ENCODE data around the gene MANBA.
"Not testable (repeated sequence)": the region's sequence is repeated elsewhere in the genome, so short reads cannot be mapped to it uniquely, and the experiment has no call there.

The MANBA gene

DNA sequence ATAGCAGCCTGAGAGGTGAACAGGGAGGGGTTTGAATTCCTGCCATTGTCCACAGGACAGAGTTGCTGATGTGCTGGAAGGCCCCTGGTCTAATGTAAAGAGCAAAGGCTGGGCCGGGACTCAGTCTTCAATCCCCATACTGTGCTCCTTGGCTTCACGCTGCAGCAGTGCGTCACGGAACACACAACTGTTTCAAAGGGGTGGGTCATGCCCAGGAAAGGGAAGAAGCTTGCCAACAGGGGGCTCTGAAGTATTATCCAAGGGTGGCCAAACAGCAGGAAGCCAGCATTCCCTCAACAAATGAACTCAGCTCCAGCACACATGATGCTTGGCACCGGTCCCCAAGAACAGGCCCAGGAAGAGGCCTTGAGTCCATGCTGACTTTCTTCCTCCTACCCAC, 137.1 kb downstream of the MANBA start:
- H3K36me3 ChIP-seq (ENCODE audit: insufficient read depth, low read length), result no peaks in the 10 kb centered on the region
- no peak overlapping the region for H3K9ac ChIP-seq (ENCODE audit: low read depth, low read length)
- no peaks in the 10 kb centered on the region for H3K4me1 ChIP-seq (ENCODE audit: insufficient read depth, low read length)
- H3K9me3 ChIP-seq (ENCODE audit: control insufficient read depth, insufficient read depth, low read length), result no peaks in the 10 kb centered on the region

DNA sequence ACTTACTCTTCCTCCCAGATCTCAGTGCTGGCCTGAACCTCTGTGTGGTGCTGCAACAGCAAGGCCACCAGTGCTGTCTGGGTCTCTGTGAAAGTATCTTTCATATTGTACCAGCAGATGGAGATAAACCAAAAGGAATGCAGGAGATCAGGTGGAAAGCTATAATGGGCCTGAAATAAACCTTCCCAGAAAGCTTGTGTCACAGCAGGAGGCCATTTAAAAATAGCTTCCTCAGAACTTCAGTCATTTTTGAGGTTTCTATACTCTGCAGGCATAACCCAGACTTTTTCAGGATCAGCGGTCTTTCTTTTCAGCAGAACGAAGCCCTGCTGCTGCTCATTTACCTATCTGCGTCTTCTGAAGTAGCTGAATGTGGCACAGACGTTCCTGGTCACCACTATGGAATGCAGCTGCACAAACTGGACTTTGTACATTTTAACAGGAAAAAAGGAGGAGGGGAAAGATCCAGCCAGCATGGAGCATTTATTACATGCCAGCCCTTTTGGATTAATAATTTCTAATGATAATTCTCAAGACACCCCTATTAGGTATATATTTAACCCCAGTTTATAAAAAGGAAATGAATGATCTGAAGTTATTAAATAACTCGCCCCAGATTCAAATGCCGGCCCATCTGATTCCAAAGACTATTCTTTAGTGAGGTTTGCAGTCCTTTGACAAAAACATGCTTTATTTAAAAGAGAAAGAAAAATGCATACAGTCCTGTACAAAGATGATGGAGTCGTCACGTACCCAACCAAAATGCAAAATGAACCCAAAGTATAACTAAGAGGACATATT, 139.9 kb downstream of the MANBA start:
- H3K9ac ChIP-seq (ENCODE audit: low read depth, low read length), result no peak overlapping the region
- H3K36me3 ChIP-seq (ENCODE audit: insufficient read depth, low read length), result no peaks in the 10 kb centered on the region
- H3K9me3 ChIP-seq (ENCODE audit: control insufficient read depth, insufficient read depth, low read length), result no peaks in the 10 kb centered on the region
- H3K4me1 ChIP-seq (ENCODE audit: insufficient read depth, low read length), result peaks cover 11% of the 10 kb centered on the region; the same call in 1 of the 2 replicates

DNA sequence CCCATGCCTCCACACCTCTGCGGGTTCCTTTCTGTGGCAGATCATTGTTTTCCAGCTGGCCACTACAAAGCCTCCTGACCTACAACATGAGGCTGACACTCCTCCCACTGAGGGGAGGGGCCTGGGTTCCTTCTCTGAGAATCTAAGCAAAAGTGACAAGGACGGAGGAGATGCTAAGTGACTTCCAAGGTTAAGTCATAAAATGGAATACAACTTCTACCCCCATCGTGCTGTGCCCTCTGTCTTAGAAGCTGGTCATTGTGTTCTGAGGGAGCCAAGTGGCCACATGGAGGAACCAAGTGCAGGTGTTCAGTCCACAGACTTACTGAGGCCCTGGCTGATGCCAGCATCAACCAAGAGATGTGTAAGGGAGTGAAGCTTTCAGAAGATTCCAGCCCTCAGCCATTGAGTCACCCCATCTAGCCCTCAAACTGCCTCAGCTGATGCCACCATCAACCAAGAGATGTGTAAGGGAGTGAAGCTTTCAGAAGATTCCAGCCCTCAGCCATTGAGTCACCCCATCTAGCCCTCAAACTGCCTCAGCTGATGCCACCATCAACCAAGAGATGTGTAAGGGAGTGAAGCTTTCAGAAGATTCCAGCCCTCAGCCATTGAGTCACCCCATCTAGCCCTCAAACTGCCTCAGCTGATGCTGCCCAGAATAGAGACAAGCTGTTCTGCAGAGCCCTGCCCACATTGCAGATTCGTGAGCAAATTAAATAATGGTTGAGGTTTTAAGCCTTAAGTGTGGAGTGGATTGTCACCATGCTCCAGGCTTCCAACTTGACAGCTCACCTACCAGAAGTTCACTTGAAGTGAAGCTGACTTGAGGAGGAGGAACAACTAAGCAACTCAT, 140.8 kb downstream of the MANBA start:
- not testable (repeated sequence) for H3K36me3 ChIP-seq (ENCODE audit: insufficient read depth, low read length); H3K9me3 ChIP-seq (ENCODE audit: control insufficient read depth, insufficient read depth, low read length); H3K9ac ChIP-seq (ENCODE audit: low read depth, low read length)
- H3K4me1 ChIP-seq (ENCODE audit: insufficient read depth, low read length), result peaks cover 12% of the 10 kb centered on the region; the same call in 1 of the 2 replicates

DNA sequence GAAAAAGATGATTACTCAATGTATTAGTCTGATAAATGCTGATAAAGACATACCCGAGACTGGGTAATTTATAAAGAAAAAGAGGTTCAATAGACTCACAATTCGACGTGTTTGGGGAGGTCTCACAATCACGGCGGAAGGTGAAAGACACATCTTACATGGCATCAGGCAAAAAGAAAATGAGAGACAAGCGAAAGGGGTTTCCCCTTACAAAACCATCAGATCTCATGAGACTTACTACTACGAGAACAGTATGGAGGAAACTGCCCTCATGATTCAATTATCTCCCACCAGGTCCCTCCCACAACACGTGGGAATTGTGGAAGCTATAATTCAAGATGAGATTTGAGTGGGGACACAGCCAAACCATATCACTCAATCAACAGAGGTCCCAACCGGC, 141.7 kb downstream of the MANBA start:
- not testable (repeated sequence) for H3K9ac ChIP-seq (ENCODE audit: low read depth, low read length); H3K9me3 ChIP-seq (ENCODE audit: control insufficient read depth, insufficient read depth, low read length); H3K36me3 ChIP-seq (ENCODE audit: insufficient read depth, low read length)
- peaks cover 16% of the 10 kb centered on the region for H3K4me1 ChIP-seq (ENCODE audit: insufficient read depth, low read length)

DNA sequence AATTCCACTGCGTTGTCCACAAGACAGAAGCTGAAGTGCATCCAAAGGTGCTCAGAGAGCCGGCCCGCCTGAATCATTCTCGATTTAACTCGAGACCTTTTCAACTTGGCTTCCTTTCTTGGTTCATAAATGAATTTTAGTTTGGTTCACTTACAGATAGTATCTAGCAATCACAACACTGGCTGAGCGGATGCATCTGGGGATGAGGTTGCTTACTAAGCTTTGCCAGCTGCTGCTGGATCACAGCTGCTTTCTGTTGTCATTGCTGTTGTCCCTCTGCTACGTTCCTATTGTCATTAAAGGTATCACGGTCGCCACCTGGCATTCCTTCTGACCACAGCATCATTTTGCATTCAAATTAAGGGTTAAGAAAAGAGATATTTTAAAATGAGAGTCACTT, 144.1 kb downstream of the MANBA start:
- H3K9ac ChIP-seq (ENCODE audit: low read depth, low read length), result no peak overlapping the region
- peaks cover 16% of the 10 kb centered on the region for H3K4me1 ChIP-seq (ENCODE audit: insufficient read depth, low read length)
- H3K9me3 ChIP-seq (ENCODE audit: control insufficient read depth, insufficient read depth, low read length), result no peaks in the 10 kb centered on the region
- no peaks in the 10 kb centered on the region for H3K36me3 ChIP-seq (ENCODE audit: insufficient read depth, low read length)

DNA sequence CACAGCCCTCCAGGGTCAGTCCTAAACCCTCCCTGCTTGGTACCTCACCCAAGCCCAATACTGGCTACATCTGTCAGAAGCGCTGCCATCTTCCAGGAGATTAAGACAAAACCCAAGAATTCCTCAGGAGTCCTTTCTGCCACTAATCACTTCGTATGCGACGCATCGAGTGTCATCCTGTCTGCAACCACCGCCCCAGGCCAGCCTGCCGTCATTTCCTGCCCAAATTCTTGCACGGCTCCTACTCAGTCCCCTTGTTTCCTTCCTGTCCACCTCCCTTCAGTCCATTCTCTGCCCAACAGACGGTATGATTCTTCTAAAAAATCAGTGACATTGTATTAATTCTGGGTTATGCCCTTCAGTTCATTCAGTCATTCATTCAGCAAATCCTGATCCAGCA, 146.0 kb downstream of the MANBA start:
- Histone ChIP-seq H3K9ac (ENCODE audit: low read depth, low read length) (no peak overlapping the region), H3K4me1 (ENCODE audit: insufficient read depth, low read length) (peaks cover 16% of the 10 kb centered on the region)

DNA sequence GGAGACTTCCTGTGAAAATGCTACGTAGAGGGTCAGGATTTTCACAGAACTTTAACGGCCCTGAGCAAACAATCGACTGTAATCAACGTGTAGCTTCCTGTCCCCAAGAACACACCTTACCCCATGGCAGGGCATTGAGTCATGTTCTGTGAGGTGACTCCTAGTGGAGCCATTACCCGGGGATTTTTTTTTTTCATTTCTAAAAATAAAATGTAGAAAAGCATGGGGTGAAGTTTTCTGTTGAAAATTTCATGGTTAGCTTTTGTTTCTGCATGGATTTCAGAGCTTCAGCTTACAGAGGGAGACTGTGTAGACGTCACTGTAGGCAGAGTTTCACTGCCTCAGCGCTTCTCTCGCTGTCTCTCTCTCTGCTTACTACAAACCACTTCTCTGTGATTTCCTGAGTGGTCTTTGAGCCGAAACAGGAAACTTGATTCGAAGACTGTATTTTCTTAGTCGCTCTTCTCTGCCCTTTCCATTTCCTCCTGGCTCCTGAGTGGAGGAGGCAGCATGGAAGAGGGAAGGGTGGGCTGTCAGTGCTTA, 147.9 kb downstream of the MANBA start:
- no peak overlapping the region for H3K9ac ChIP-seq (ENCODE audit: low read depth, low read length)
- no peaks in the 10 kb centered on the region for H3K9me3 ChIP-seq (ENCODE audit: control insufficient read depth, insufficient read depth, low read length)
- peaks cover 16% of the 10 kb centered on the region for H3K4me1 ChIP-seq (ENCODE audit: insufficient read depth, low read length)
- no peaks in the 10 kb centered on the region; the same call in 1 of the 2 replicates for H3K36me3 ChIP-seq (ENCODE audit: insufficient read depth, low read length)

More for the DNA sequence above, 146.0 kb downstream of the MANBA start:
- Histone ChIP-seq H3K9me3 (ENCODE audit: control insufficient read depth, insufficient read depth, low read length) (no peaks in the 10 kb centered on the region), H3K36me3 (ENCODE audit: insufficient read depth, low read length) (no peaks in the 10 kb centered on the region; the same call in 1 of the 2 replicates)

DNA sequence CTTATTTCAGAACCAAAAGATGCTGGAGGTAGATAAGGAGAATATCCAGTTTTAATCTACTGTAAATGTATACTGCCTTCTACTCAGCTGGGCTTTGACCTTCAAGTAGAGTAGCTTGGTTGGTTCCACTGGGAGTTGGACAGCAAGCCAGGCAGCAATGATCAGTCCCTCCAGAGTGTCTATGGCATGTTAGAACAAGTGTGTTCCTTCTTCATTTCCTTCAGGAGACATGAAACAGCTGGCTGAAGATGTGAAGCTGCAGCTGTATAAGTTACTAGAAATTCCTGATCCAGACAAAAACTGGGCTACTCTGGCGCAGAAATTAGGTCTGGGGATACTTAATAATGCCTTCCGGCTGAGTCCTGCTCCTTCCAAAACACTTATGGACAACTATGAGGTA, 148.6 kb downstream of the MANBA start:
- peaks cover 16% of the 10 kb centered on the region for H3K4me1 ChIP-seq (ENCODE audit: insufficient read depth, low read length)
- H3K36me3 ChIP-seq (ENCODE audit: insufficient read depth, low read length), result no peaks in the 10 kb centered on the region; the same call in 1 of the 2 replicates
- no peaks in the 10 kb centered on the region for H3K9me3 ChIP-seq (ENCODE audit: control insufficient read depth, insufficient read depth, low read length)
- H3K9ac ChIP-seq (ENCODE audit: low read depth, low read length), result no peak overlapping the region

DNA sequence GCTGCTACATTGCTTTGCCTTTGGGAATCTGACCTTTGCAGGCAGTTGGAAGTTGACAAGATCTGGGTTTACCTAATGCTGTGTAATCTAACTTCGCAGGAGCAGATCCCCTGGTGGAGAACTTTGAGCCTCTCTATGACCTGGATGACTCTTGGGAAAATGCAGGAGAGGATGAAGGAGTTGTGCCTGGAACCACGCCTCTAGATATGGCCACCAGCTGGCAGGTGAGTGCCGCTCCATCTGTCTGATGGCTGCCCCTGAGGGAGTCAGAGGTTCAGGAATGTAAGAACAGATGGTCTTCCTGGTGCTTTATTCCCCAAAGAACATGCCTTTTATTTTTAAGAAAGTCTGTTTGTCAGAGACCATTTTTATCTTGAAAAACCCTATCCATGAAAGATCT, 150.3 kb downstream of the MANBA start:
- Histone ChIP-seq H3K9ac (ENCODE audit: low read depth, low read length) (no peak overlapping the region), H3K4me1 (ENCODE audit: insufficient read depth, low read length) (peaks cover 4% of the 10 kb centered on the region), H3K9me3 (ENCODE audit: control insufficient read depth, insufficient read depth, low read length) (no peaks in the 10 kb centered on the region), H3K36me3 (ENCODE audit: insufficient read depth, low read length) (no peaks in the 10 kb centered on the region; the same call in none of the 2 replicates)

DNA sequence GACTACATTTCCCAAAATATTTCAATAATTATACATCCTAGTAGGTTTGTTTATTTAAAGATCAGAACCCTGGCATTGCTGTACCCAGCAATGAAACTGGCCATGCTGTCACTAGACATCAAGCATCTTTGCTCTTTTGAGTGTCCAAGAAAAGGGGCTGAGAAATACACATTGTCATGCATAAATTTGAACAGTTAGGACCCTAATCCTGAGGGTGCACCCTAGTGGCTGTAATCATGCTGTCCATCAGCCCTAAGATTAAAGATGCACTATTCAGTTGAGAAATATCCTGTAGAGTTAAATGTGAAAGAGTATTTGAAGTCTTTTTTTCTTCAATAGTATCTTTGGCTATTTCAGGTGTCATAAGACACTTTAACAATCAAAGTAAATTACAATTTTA, 150.8 kb downstream of the MANBA start:
- Histone ChIP-seq H3K9me3 (ENCODE audit: control insufficient read depth, insufficient read depth, low read length) (no peaks in the 10 kb centered on the region), H3K36me3 (ENCODE audit: insufficient read depth, low read length) (no peaks in the 10 kb centered on the region; the same call in none of the 2 replicates), H3K4me1 (ENCODE audit: insufficient read depth, low read length) (peaks cover 4% of the 10 kb centered on the region), H3K9ac (ENCODE audit: low read depth, low read length) (no peak overlapping the region)

DNA sequence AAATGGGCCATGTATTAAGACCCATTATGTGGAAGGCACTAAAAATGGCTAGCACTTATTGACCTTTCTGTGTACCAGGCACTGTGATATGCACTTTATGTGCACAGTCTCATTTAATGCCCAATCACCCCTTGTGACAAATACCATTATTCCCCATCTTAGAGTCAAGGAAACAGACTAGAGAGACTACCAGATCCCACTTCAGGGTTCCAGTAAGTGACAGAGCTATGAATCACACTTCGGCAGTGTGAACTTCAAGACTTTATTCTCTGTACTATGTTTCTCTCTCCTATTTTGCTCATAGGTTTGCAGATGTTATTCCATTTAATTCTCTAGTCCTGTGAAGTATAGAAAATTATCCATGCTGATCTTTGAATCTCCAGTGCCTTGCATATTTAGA, 152.6 kb downstream of the MANBA start:
- no peaks in the 10 kb centered on the region for H3K9me3 ChIP-seq (ENCODE audit: control insufficient read depth, insufficient read depth, low read length)
- H3K9ac ChIP-seq (ENCODE audit: low read depth, low read length), result no peak overlapping the region
- no peaks in the 10 kb centered on the region; the same call in none of the 2 replicates for H3K36me3 ChIP-seq (ENCODE audit: insufficient read depth, low read length)
- no peaks in the 10 kb centered on the region; the same call in 1 of the 2 replicates for H3K4me1 ChIP-seq (ENCODE audit: insufficient read depth, low read length)

DNA sequence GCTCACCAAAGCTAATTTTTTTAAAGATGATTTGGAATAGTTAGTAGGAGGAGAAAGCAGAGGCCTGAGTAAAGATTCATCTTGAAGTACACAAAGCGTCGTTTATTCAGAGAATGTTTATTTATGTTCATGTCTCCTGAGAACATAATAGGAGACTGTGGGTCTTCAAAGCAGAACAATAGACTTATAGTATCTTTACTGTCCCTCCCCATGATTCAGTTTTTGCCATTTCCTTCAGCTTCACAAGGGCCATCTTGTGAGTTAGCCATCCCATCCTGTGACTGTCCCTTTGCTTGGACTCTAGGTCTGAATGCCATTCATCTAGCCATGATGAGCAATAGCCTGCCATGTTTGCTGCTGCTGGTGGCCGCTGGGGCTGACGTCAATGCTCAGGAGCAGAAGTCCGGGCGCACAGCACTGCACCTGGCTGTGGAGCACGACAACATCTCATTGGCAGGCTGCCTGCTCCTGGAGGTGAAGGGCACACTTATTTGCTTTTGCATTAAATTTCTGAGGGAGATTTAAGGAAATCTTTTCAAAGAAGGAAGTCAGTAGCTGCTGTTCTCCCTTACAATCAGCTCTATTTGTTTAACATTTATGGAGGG, 153.8 kb downstream of the MANBA start:
- Histone ChIP-seq H3K4me1 (ENCODE audit: insufficient read depth, low read length) (no peaks in the 10 kb centered on the region), H3K9ac (ENCODE audit: low read depth, low read length) (no peak overlapping the region), H3K36me3 (ENCODE audit: insufficient read depth, low read length) (no peaks in the 10 kb centered on the region; the same call in none of the 2 replicates), H3K9me3 (ENCODE audit: control insufficient read depth, insufficient read depth, low read length) (no peaks in the 10 kb centered on the region)

DNA sequence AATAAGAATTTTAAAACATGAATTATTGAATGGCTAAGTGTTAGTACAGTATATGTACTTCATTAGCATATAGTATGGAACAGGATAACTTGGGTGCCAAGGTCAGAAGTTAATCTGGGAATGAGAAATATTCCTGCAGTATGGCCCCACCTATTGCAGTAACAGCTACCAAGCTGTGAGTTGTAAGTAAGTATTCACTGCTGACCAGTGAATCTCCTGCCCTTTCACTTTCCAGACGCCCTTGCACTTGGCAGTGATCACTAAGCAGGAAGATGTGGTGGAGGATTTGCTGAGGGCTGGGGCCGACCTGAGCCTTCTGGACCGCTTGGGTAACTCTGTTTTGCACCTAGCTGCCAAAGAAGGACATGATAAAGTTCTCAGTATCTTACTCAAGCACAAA, 154.5 kb downstream of the MANBA start:
- Histone ChIP-seq H3K4me1 (ENCODE audit: insufficient read depth, low read length) (no peaks in the 10 kb centered on the region), H3K9me3 (ENCODE audit: control insufficient read depth, insufficient read depth, low read length) (no peaks in the 10 kb centered on the region), H3K9ac (ENCODE audit: low read depth, low read length) (no peak overlapping the region), H3K36me3 (ENCODE audit: insufficient read depth, low read length) (no peaks in the 10 kb centered on the region; the same call in none of the 2 replicates)

All from ES-I3 (cell line).